ENCODE measurements around the gene SLC9A5.

- TF ChIP-seq CTCF (IDR thresholded peaks at IDR 0.05), result no peak
- TF ChIP-seq POLR2A (IDR thresholded peaks at IDR 0.05), result no peak
- no peak for TF ChIP-seq EP300 (IDR thresholded peaks at IDR 0.05)
These were observed 22.7 kb downstream of the SLC9A5 start for GRCh38 chr16:67271446-67271845.

All from ovary (tissue), 3 donors.